Right atrium auricular region (tissue), 2 donors: ENCODE data around the gene PDE4B. TPM values are rescaled to one million over a fixed set of nuclear protein-coding genes. Genes with fewer than 3 reads are reported as not detected.

ENCODE experiments used
- DNase-seq: peaks from one replicate; pipeline ENCODE4 v3.0.0-alpha.2; 2019; ENCODE audit warnings: low spot score
- H3K27ac ChIP-seq, 2 donors: fragments of 200-600 bp; sonication (generic); 1 replicate in 1 of 2; 2 replicates in 1 of 2; pipeline ENCODE4 v1.5.1; 2016 to 2019
- H3K27me3 ChIP-seq, 2 donors: fragments of 200-600 bp; sonication (generic); one replicate each; pipeline versions ENCODE4 v1.5.1 to v1.6.0; 2017 to 2019
- H3K36me3 ChIP-seq: fragments of 200-600 bp; sonication (generic); one replicate; pipeline ENCODE4 v1.5.1; 2016
- H3K4me1 ChIP-seq, 2 donors: fragments of 200-600 bp; sonication (generic); one replicate each; pipeline versions ENCODE4 v1.5.1 to v1.6.0; 2017 to 2019
- H3K4me3 ChIP-seq, 2 donors: fragments of 200-600 bp; sonication (generic); 1 replicate in 1 of 2; 2 replicates in 1 of 2; pipeline ENCODE4 v1.5.1; 2017 to 2019; ENCODE audit warnings: mild to moderate bottlenecking in 1 of 2, moderate library complexity in 1 of 2
- H3K9me3 ChIP-seq, 2 donors: fragments of 200-600 bp; sonication (generic); one replicate each; pipeline ENCODE4 v1.5.1; 2019
- CTCF ChIP-seq, 2 donors: fragments of 200-600 bp; sonication (generic); IDR thresholded peaks; one replicate each; pipeline ENCODE4 v1.5.1; 2019; ENCODE audit warnings: antibody characterized with exemption in 2 of 2
- total RNA-seq, 2 donors: library from RNA; depleted of rRNA; stranded (reverse); fragments of >200 nt; gene quantifications; one replicate each; pipeline ENCODE4 v1.1.0, GENCODE V29; 2016

PDE4B gene
- total RNA-seq, 2 donors from 2014 or later, result 16.0 to 27.7 TPM

DNA sequence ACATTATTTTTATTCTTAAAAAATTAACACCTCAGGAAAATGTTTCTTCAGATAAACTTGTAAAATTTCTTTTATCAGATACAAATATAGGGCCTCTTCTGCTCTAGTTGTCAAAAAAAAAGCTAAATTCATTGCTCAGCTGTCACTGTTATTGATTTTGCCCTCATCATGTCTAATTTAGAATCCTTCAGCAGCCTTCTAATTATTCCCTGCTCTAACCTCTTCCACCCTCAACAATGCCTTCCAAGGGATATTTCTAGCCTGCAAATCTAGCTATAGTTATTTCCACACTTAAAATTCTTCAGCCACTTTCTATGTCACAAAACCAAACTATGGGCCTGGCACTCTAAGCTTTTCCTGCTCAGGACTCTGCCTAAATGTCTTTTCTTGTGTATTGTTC, 25.2 kb downstream of the PDE4B start:
- H3K27ac ChIP-seq, result no peak overlapping the region
- no peaks in the 10 kb centered on the region for H3K27me3 ChIP-seq
- H3K4me3 ChIP-seq, result no peak overlapping the region
- no peak for TF ChIP-seq CTCF (IDR thresholded peaks at IDR 0.05)
- DNase-seq, result no peak
- H3K9me3 ChIP-seq, result no peaks in the 10 kb centered on the region
- no peaks in the 10 kb centered on the region for H3K4me1 ChIP-seq
- H3K36me3 ChIP-seq, result no peaks in the 10 kb centered on the region

DNA sequence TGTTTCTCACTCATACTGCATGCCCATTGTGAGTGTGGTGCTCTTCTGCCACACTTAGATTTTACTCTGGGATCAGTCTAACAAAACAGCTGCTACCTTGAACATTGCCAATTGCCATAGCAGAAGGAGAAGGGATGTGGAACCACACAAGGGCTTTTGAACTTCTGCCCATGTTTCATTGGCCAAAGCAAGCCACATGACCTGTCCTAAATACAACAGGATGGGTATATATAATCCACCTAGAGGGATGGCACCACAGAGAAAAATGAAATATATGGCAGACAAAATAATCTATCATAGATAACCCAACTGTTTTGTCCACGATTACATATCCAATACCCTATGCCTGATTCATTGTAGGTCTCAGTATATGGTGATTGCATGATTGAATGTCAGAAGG, 26.3 kb downstream of the PDE4B start:
- H3K27me3 ChIP-seq, result no peaks in the 10 kb centered on the region
- no peaks in the 10 kb centered on the region for H3K9me3 ChIP-seq
- H3K27ac ChIP-seq, result no peak overlapping the region
- DNase-seq, result no peak
- H3K36me3 ChIP-seq, result no peaks in the 10 kb centered on the region
- TF ChIP-seq CTCF (IDR thresholded peaks at IDR 0.05), result no peak
- H3K4me3 ChIP-seq, result no peak overlapping the region
- no peaks in the 10 kb centered on the region for H3K4me1 ChIP-seq

DNA sequence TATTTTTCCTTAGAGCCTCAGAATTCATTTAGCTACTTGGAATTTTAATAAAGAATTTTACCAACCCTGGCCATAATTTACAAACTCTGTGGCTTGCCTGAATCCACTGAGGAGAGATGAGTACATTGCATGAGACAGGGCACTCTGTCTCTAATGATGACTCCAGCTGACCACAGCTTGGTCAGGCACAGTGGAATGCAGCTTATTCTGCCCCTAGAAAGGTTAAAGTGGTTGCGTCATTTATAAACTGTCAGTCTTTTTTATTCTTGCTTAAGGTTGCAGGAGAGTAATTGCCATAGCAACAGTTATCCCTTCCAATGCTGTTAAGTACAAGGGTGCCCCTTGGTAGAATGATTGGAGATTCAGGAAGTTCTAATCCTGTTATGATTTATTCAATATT, 28.3 kb downstream of the PDE4B start:
- no peaks in the 10 kb centered on the region for H3K36me3 ChIP-seq
- H3K9me3 ChIP-seq, result no peaks in the 10 kb centered on the region
- no peaks in the 10 kb centered on the region for H3K27me3 ChIP-seq
- H3K4me1 ChIP-seq, result no peaks in the 10 kb centered on the region
- no peak for TF ChIP-seq CTCF (IDR thresholded peaks at IDR 0.05)
- no peak overlapping the region for H3K4me3 ChIP-seq
- DNase-seq, result no peak
- H3K27ac ChIP-seq, result no peak overlapping the region

- no peak for TF ChIP-seq CTCF (IDR thresholded peaks at IDR 0.05)
- H3K4me3 ChIP-seq, result no peak overlapping the region
- no peaks in the 10 kb centered on the region for H3K27me3 ChIP-seq
- H3K36me3 ChIP-seq, result no peaks in the 10 kb centered on the region
- no peaks in the 10 kb centered on the region for H3K4me1 ChIP-seq
- H3K9me3 ChIP-seq, result no peaks in the 10 kb centered on the region
- H3K27ac ChIP-seq, result no peak overlapping the region
- DNase-seq, result no peak
These were observed 28.7 kb downstream of the PDE4B start for GRCh38 chr1:65821386-65821785.

GRCh38 chr1:65824103-65824502, 31.4 kb downstream of the PDE4B start:
- DNase-seq, result no peak
- Histone ChIP-seq H3K9me3 (no peaks in the 10 kb centered on the region), H3K27ac (no peak overlapping the region), H3K4me1 (no peaks in the 10 kb centered on the region), H3K36me3 (no peaks in the 10 kb centered on the region), H3K4me3 (no peak overlapping the region), H3K27me3 (no peaks in the 10 kb centered on the region)
- TF ChIP-seq CTCF (IDR thresholded peaks at IDR 0.05), result no peak

- TF ChIP-seq CTCF (IDR thresholded peaks at IDR 0.05), result no peak
- Histone ChIP-seq H3K4me1 (no peaks in the 10 kb centered on the region), H3K27me3 (no peaks in the 10 kb centered on the region), H3K36me3 (no peaks in the 10 kb centered on the region), H3K9me3 (no peaks in the 10 kb centered on the region), H3K27ac (no peak overlapping the region), H3K4me3 (no peak overlapping the region)
- no peak for DNase-seq
These were observed 33.0 kb downstream of the PDE4B start for GRCh38 chr1:65825741-65826140.
